ENCODE data around the gene HPS1.

Gene HPS1

GRCh38 chr10:98446661-98447221 is at the start of gene HPS1:
TSS of gene HPS1 (minus strand) at chr10:98446935. CDS start at chr10:98443240, 3,695 bp downstream.
- no peak for DNase-seq

- no peak for DNase-seq
These were observed 46.0 kb upstream of the HPS1 start for GRCh38 chr10:98492763-98493162.

GRCh38 chr10:98489561-98490481 is 43.1 kb upstream of the HPS1 start:
- DNase-seq: no peak

GRCh38 chr10:98488669-98489430 is 42.1 kb upstream of the HPS1 start:
- no peak for DNase-seq

GRCh38 chr10:98487649-98488048 is 40.9 kb upstream of the HPS1 start:
- no peak for DNase-seq

- no peak for DNase-seq
These were observed 39.7 kb upstream of the HPS1 start for GRCh38 chr10:98486421-98486820.

- no peak for DNase-seq
These were observed 39.2 kb upstream of the HPS1 start for GRCh38 chr10:98485959-98486358.

GRCh38 chr10:98483658-98484057 is 36.9 kb upstream of the HPS1 start:
- DNase-seq: no peak

- no peak for DNase-seq
These were observed 35.4 kb upstream of the HPS1 start for GRCh38 chr10:98482096-98482495.

- DNase-seq: no peak
These were observed 34.7 kb upstream of the HPS1 start for GRCh38 chr10:98481404-98481945.

GRCh38 chr10:98478430-98479222 is 31.9 kb upstream of the HPS1 start:
- DNase-seq: no peak

GRCh38 chr10:98477861-98478260 is 31.1 kb upstream of the HPS1 start:
- no peak for DNase-seq

GRCh38 chr10:98474628-98475027 is 27.9 kb upstream of the HPS1 start:
- DNase-seq: no peak

- DNase-seq: no peak
These were observed 25.5 kb upstream of the HPS1 start for GRCh38 chr10:98472196-98472595.

- DNase-seq: no peak
These were observed 24.1 kb upstream of the HPS1 start for GRCh38 chr10:98470850-98471249.

- DNase-seq: no peak
These were observed 22.5 kb upstream of the HPS1 start for GRCh38 chr10:98469001-98469931.

- DNase-seq: no peak
These were observed 21.0 kb upstream of the HPS1 start for GRCh38 chr10:98467506-98468318.

- DNase-seq: no peak
These were observed 20.2 kb upstream of the HPS1 start for GRCh38 chr10:98466861-98467505.

- no peak for DNase-seq
These were observed 19.1 kb upstream of the HPS1 start for GRCh38 chr10:98465866-98466265.

Data from cortex of kidney (tissue), 1 donor.